OCI-LY7 (cell line): ENCODE data around the gene USP50. TPM values are rescaled to one million over a fixed set of nuclear protein-coding genes. Genes with fewer than 3 reads are reported as not detected.

Experiments
- BruUV-seq: library from RNA; stranded (reverse); fragments of 400-500 nt; replicated peaks from 2 replicates; lab custom pipeline; 2021; lab: Mats Ljungman, UMichigan
- CTCF ChIA-PET: fragments of 300-600 bp; sonication (Branson Sonifier 250); formaldehyde crosslinking; loops from one replicate; lab custom pipeline; 2022; ENCODE audit warnings: antibody characterized with exemption; ENCODE audit not compliant: unreplicated experiment; lab: Charles Lee
- POLR2A ChIA-PET: fragments of 300-600 bp; sonication (Branson Sonifier 250); formaldehyde crosslinking; loops from one replicate; lab custom pipeline; 2022; ENCODE audit warnings: antibody characterized with exemption; lab: Charles Lee
- DNase-seq: peaks from one replicate; pipeline ENCODE4 v3.0.0-alpha.2; 2015; ENCODE audit warnings: low spot score
- H2AFZ ChIP-seq: fragments of 200-600 bp; sonication (generic), shearing (Covaris generic); 2 replicates; pipeline ENCODE4 v1.6.1; 2014; ENCODE audit warnings: mild to moderate bottlenecking, antibody characterized with exemption, low read length, moderate library complexity
- H3K27ac ChIP-seq: fragments of 200-600 bp; sonication (generic); 2 replicates; pipeline ENCODE4 v1.5.1; 2014; ENCODE audit warnings: mixed run types, low read depth, mild to moderate bottlenecking, moderate library complexity, low read length, inconsistent platforms; ENCODE audit not compliant: poor library complexity, severe bottlenecking
- H3K36me3 ChIP-seq: fragments of 200-600 bp; sonication (generic); 2 replicates; pipeline ENCODE4 v1.6.1; 2014; ENCODE audit warnings: mild to moderate bottlenecking, antibody characterized with exemption, low read length, moderate library complexity, mixed read lengths; ENCODE audit not compliant: insufficient read depth
- H3K4me1 ChIP-seq: fragments of 200-600 bp; sonication (generic); 2 replicates; pipeline ENCODE4 v1.5.1; 2014; ENCODE audit warnings: mild to moderate bottlenecking, low read length; ENCODE audit not compliant: insufficient read depth, poor library complexity, severe bottlenecking
- H3K4me2 ChIP-seq: fragments of 200-600 bp; sonication (generic); 2 replicates; pipeline ENCODE4 v1.6.1; 2014; ENCODE audit warnings: mild to moderate bottlenecking, low read length
- H3K4me3 ChIP-seq: fragments of 200-600 bp; sonication (generic); 2 replicates; pipeline ENCODE4 v1.5.1; 2014; ENCODE audit warnings: mild to moderate bottlenecking, low read depth, low read length; ENCODE audit not compliant: poor library complexity, severe bottlenecking
- H3K79me2 ChIP-seq: fragments of 200-600 bp; sonication (generic); 2 replicates; pipeline ENCODE4 v1.6.1; 2016; ENCODE audit warnings: low read depth, mild to moderate bottlenecking, low read length, moderate library complexity, mixed read lengths; ENCODE audit not compliant: insufficient read depth
- H3K9me2 ChIP-seq: fragments of 200-600 bp; sonication (generic); 2 replicates; pipeline ENCODE4 v1.6.1; 2016; ENCODE audit warnings: mild to moderate bottlenecking, low read length, mixed read lengths; ENCODE audit not compliant: insufficient read depth
- H3K9me3 ChIP-seq: fragments of 200-600 bp; sonication (generic); 2 replicates; pipeline ENCODE4 v1.6.1; 2014; ENCODE audit warnings: mild to moderate bottlenecking, mixed run types, low read length, mixed read lengths
- H4K20me1 ChIP-seq: fragments of 200-600 bp; sonication (generic); 2 replicates; pipeline ENCODE4 v1.6.1; 2014; ENCODE audit warnings: mild to moderate bottlenecking, antibody characterized with exemption, low read length, moderate library complexity, mixed read lengths; ENCODE audit not compliant: insufficient read depth
- CTCF ChIP-seq: fragments of 200-600 bp; sonication (generic); conservative IDR thresholded peaks from 2 replicates; pipeline ENCODE4 v1.5.1; 2014; ENCODE audit warnings: mild to moderate bottlenecking, antibody characterized with exemption, low read length, moderate library complexity, mixed read lengths
- EZH2phosphoT487 ChIP-seq: fragments of 200-600 bp; sonication (generic); IDR thresholded peaks from 2 replicates; pipeline ENCODE4 v1.6.1; 2018; ENCODE audit warnings: low read depth, borderline replicate concordance, mild to moderate bottlenecking, mixed run types, antibody characterized with exemption, low read length, moderate library complexity, mixed read lengths
- intact Hi-C: fragments of 100-400 bp; cut with micrococcal nuclease; formaldehyde crosslinking; loops from one replicate; pipeline ENCODE4 v1.10.0; 2022; ENCODE audit not compliant: unreplicated experiment
- total RNA-seq, 2 experiments: library from RNA; depleted of rRNA in 1 of 2; stranded (reverse); fragments of >200 nt in 1 of 2; shearing (Covaris generic) in 1 of 2; gene quantifications; 2 replicates each; pipeline ENCODE4 v1.2.3, GENCODE V29; 2014 to 2022

USP50 gene
- total RNA-seq, 2 experiments from 2014 or later = not detected

- Histone ChIP-seq H3K79me2 (no peaks in the 10 kb centered on the region), H3K9me3 (no peaks in the 10 kb centered on the region), H4K20me1 (no peaks in the 10 kb centered on the region), H3K9me2 (no peaks in the 10 kb centered on the region), H3K4me3 (no peak overlapping the region), H3K4me1 (no peaks in the 10 kb centered on the region), H2AFZ (no peak overlapping the region), H3K36me3 (peaks cover 16% of the 10 kb centered on the region), H3K4me2 (no peak overlapping the region), H3K27ac (no peak overlapping the region)
- TF ChIP-seq EZH2phosphoT487 = no peak
- no peak for TF ChIP-seq CTCF
- POLR2A ChIA-PET = interaction anchor here (0.6 kb wide), 1 partner anchor 1655 kb away, joined by 3 read pairs; no protein-coding TSS in a partner anchor
- BruUV-seq = no TSS peak
- no peak for DNase-seq
- intact Hi-C loops = no loop called here
- CTCF ChIA-PET = no interaction called here
Observed at GRCh38 chr15:50556642-50557371, 10.3 kb upstream of the USP50 start.

- CTCF ChIA-PET = no interaction called here
- intact Hi-C loops = no loop called here
- POLR2A ChIA-PET = no interaction called here
Observed at GRCh38 chr15:50552238-50552637, 5.8 kb upstream of the USP50 start.

More at GRCh38 chr15:50552238-50552637, 5.8 kb upstream of the USP50 start:
- H3K79me2 ChIP-seq = no peaks in the 10 kb centered on the region
- no peaks in the 10 kb centered on the region for H3K36me3 ChIP-seq
- H3K4me1 ChIP-seq = no peaks in the 10 kb centered on the region
- no peak overlapping the region for H3K4me2 ChIP-seq
- TF ChIP-seq EZH2phosphoT487 = no peak
- no peak for TF ChIP-seq CTCF
- no peaks in the 10 kb centered on the region for H3K9me2 ChIP-seq
- H3K4me3 ChIP-seq = no peak overlapping the region
- H4K20me1 ChIP-seq = no peaks in the 10 kb centered on the region
- H3K9me3 ChIP-seq = no peaks in the 10 kb centered on the region
- no peak overlapping the region for H2AFZ ChIP-seq
- no peak for DNase-seq
- H3K27ac ChIP-seq = no peak overlapping the region
- BruUV-seq = no TSS peak
